T-cell (primary cell): ENCODE results near the gene INTS15. TPM values are rescaled to one million over a fixed set of nuclear protein-coding genes. Genes with fewer than 3 reads are reported as not detected.

Source experiments
- ATAC-seq, 4 experiments: fragments of 200-7000 bp in 3 of 4; fragments of 150-1000 bp in 1 of 4; cut with Tn5 transposase; replicated peaks in 1 of 4; 1 replicate in 3 of 4; 2 replicates in 1 of 4; pipeline ENCODE4 v1.10.0; 2021; ENCODE audit warnings: moderate library complexity in 3 of 4, mild to moderate bottlenecking in 2 of 4, moderate number of reproducible peaks in 1 of 4
- CTCF ChIA-PET, 2 donors: fragments of 300-600 bp; sonication (Branson Sonifier 250); formaldehyde crosslinking; loops; one replicate each; lab custom pipeline; 2022; ENCODE audit warnings: antibody characterized with exemption in 2 of 2; lab: Charles Lee
- POLR2A ChIA-PET, 2 donors: fragments of 300-600 bp; sonication (Branson Sonifier 250); formaldehyde crosslinking; loops; one replicate each; lab custom pipeline; 2022; ENCODE audit warnings: antibody characterized with exemption in 2 of 2; lab: Charles Lee
- DNase-seq, 35 experiments: peaks; one replicate each; pipeline versions ENCODE4 v3.0.0 to v3.0.0-alpha.2; 2013 to 2023
- H3K27ac ChIP-seq: one replicate; pipeline ENCODE4 v1.5.1; 2013; ENCODE audit warnings: low read length
- H3K27me3 ChIP-seq, 2 experiments: replicated peaks in 1 of 2; 1 replicate in 1 of 2; 2 replicates in 1 of 2; pipeline versions ENCODE4 v1.6.1 to v1.7.0; 2013; ENCODE audit warnings: low read length in 1 of 2, mixed read lengths in 1 of 2; ENCODE audit not compliant: control insufficient read depth in 2 of 2, insufficient read depth in 2 of 2; ENCODE audit errors: extremely low read depth in 1 of 2
- H3K36me3 ChIP-seq, 2 donors: 1 replicate in 1 of 2; 2 replicates in 1 of 2; pipeline versions ENCODE4 v1.6.1 to v1.7.0; 2013; ENCODE audit warnings: low read length in 1 of 2; ENCODE audit not compliant: control insufficient read depth in 2 of 2, insufficient read depth in 1 of 2; ENCODE audit errors: extremely low read depth in 1 of 2
- H3K4me1 ChIP-seq, 2 experiments: 1 replicate in 1 of 2; 2 replicates in 1 of 2; pipeline versions ENCODE4 v1.6.1 to v1.7.0; 2013; ENCODE audit warnings: low read length in 2 of 2, mixed read lengths in 1 of 2; ENCODE audit not compliant: insufficient read depth in 2 of 2, control insufficient read depth in 1 of 2; ENCODE audit errors: extremely low read depth in 1 of 2
- H3K4me3 ChIP-seq, 2 donors: 1 replicate in 1 of 2; 2 replicates in 1 of 2; pipeline versions ENCODE4 v1.5.1 to v1.7.0; 2013; ENCODE audit warnings: mild to moderate bottlenecking in 2 of 2, low read length in 1 of 2, moderate library complexity in 1 of 2; ENCODE audit not compliant: control insufficient read depth in 1 of 2; ENCODE audit errors: extremely low read depth in 1 of 2
- H3K9me3 ChIP-seq: 2 replicates; pipeline ENCODE4 v1.7.0; 2013
- H3K27ac Mint-ChIP-seq, 2 donors: one replicate each; pipeline ENCODE4 v1.8.0; 2020 to 2021; ENCODE audit warnings: mild to moderate bottlenecking in 2 of 2, mixed read lengths in 2 of 2
- H3K27me3 Mint-ChIP-seq, 2 donors: one replicate each; pipeline ENCODE4 v1.8.0; 2021 to 2022; ENCODE audit warnings: mixed read lengths in 2 of 2
- H3K36me3 Mint-ChIP-seq: one replicate; pipeline ENCODE4 v1.8.0; 2021; ENCODE audit warnings: mixed read lengths
- H3K4me1 Mint-ChIP-seq, 3 donors: one replicate each; pipeline ENCODE4 v1.8.0; 2020 to 2022; ENCODE audit warnings: mixed read lengths in 3 of 3, mild to moderate bottlenecking in 1 of 3
- H3K4me3 Mint-ChIP-seq, 3 donors: one replicate each; pipeline ENCODE4 v1.8.0; 2020 to 2022; ENCODE audit warnings: mild to moderate bottlenecking in 3 of 3, mixed read lengths in 3 of 3, moderate library complexity in 3 of 3
- H3K9me3 Mint-ChIP-seq, 3 donors: one replicate each; pipeline ENCODE4 v1.8.0; 2020 to 2022; ENCODE audit warnings: mixed read lengths in 3 of 3
- WGBS: methylation state at CpG from one replicate; pipeline ENCODE4 v1.1.5; 2013; ENCODE audit warnings: missing lambda C conversion rate; ENCODE audit not compliant: insufficient coverage; 5-methylcytosine and 5-hydroxymethylcytosine counted together
- total RNA-seq, 35 experiments: library from RNA in 6 of 35; stranded (reverse) in 6 of 35; fragments of 120-200 nt in 1 of 35; gene quantifications; one replicate each; pipeline versions ENCODE4 v1.2.1 to v1.2.4 and lab custom pipeline; 2013 to 2026

INTS15 gene
- total RNA-seq, 5 donors from 2014 or later (not counting 1 experiment from before 2014, with no cell fraction given): 48.3 to 65.9 (median 64.1) TPM

GRCh38 chr7:6616854-6617643 lies 27.2 kb downstream of the INTS15 start:
- Histone ChIP-seq H3K27ac (no peak overlapping the region), H3K4me1 (peaks cover 11 to 56% of the 10 kb centered on the region in 2 experiments), H3K27me3 (peaks cover 0 to 29% of the 10 kb centered on the region in 2 experiments), H3K4me3 (no peak overlapping the region), H3K36me3 (no peaks in the 10 kb centered on the region), H3K9me3 (no peaks in the 10 kb centered on the region)
- no peak for DNase-seq
- peak overlapping the region in 1 of 2 donors; percentile 37 for H3K27ac Mint-ChIP-seq
- no peak for ATAC-seq
- peaks cover 0 to 6% of the 10 kb centered on the region in 2 donors for H3K27me3 Mint-ChIP-seq
- H3K36me3 Mint-ChIP-seq: peaks cover 8% of the 10 kb centered on the region
- H3K9me3 Mint-ChIP-seq: no peaks in the 10 kb centered on the region
- WGBS: 96% methylated on average over 10 of the region's 20 CpGs
- ChIA-PET CTCF (no interaction called here), POLR2A (no interaction called here)
- H3K4me1 Mint-ChIP-seq: peaks cover 42 to 44% (median 42%) of the 10 kb centered on the region in 3 donors
- H3K4me3 Mint-ChIP-seq: peak overlapping the region; percentile 59 to 75 (median 70)

GRCh38 chr7:6618621-6619020 lies 28.8 kb downstream of the INTS15 start:
- DNase-seq (no peak), ATAC-seq (no peak)
- H3K27ac Mint-ChIP-seq: peak overlapping the region in 1 of 2 donors; percentile 16
- Histone ChIP-seq H3K27ac (no peak overlapping the region), H3K27me3 (peaks cover 0 to 22% of the 10 kb centered on the region in 2 experiments), H3K9me3 (no peaks in the 10 kb centered on the region), H3K4me3 (no peak overlapping the region), H3K4me1 (peaks cover 13 to 66% of the 10 kb centered on the region in 2 experiments), H3K36me3 (no peaks in the 10 kb centered on the region)
- peaks cover 0 to 6% of the 10 kb centered on the region in 2 donors for H3K27me3 Mint-ChIP-seq
- POLR2A ChIA-PET: no interaction called here
- no peak overlapping the region for H3K4me3 Mint-ChIP-seq
- CTCF ChIA-PET: no interaction called here
- H3K4me1 Mint-ChIP-seq: peaks cover 45 to 50% (median 48%) of the 10 kb centered on the region in 3 donors
- no CpG with 5 or more reads among the region's 4 CpGs for WGBS
- peaks cover 8% of the 10 kb centered on the region for H3K36me3 Mint-ChIP-seq
- H3K9me3 Mint-ChIP-seq: no peaks in the 10 kb centered on the region

GRCh38 chr7:6619961-6620360 lies 30.1 kb downstream of the INTS15 start:
- peak in 3 of 4 experiments; percentile 23 to 38 (median 34) for ATAC-seq
- DNase-seq: no peak
- Histone ChIP-seq H3K27me3 (peaks cover 0 to 10% of the 10 kb centered on the region in 2 experiments), H3K36me3 (no peaks in the 10 kb centered on the region), H3K9me3 (no peaks in the 10 kb centered on the region), H3K27ac (peak overlapping the region; percentile 14), H3K4me3 (no peak overlapping the region), H3K4me1 (peaks cover 17 to 67% of the 10 kb centered on the region in 2 experiments)
- no CpG with 5 or more reads among the region's 3 CpGs for WGBS
- Mint-ChIP-seq H3K4me3 (peak overlapping the region in 1 of 3 donors; percentile 59), H3K9me3 (no peaks in the 10 kb centered on the region), H3K4me1 (peaks cover 48 to 56% (median 56%) of the 10 kb centered on the region in 3 donors), H3K27me3 (peaks cover 0 to 2% of the 10 kb centered on the region in 2 donors), H3K36me3 (peaks cover 8% of the 10 kb centered on the region), H3K27ac (peak overlapping the region; percentile 1 to 89)
- ChIA-PET POLR2A (interaction anchor here in 1 of 2 donors (0.6 kb wide), 1 partner anchor 48 kb away, joined by 5 read pairs; no protein-coding TSS in a partner anchor), CTCF (interaction anchor here in 1 of 2 donors (0.5 kb wide), 1 partner anchor 18 kb away, joined by 3 read pairs; no protein-coding TSS in a partner anchor)

- peak in 2 of 35 experiments; percentile 10 to 32 for DNase-seq
- Histone ChIP-seq H3K27ac (peak overlapping the region; percentile 53), H3K9me3 (no peaks in the 10 kb centered on the region), H3K4me1 (peaks cover 12 to 63% of the 10 kb centered on the region in 2 experiments), H3K4me3 (no peak overlapping the region), H3K36me3 (no peaks in the 10 kb centered on the region), H3K27me3 (peaks cover 0 to under 1% of the 10 kb centered on the region in 2 experiments)
- POLR2A ChIA-PET: no interaction called here
- ATAC-seq: peak in 2 of 4 experiments; percentile 13 to 20
- peaks cover 8% of the 10 kb centered on the region for H3K36me3 Mint-ChIP-seq
- no peaks in the 10 kb centered on the region for H3K9me3 Mint-ChIP-seq
- peak overlapping the region; percentile 77 to 89 for H3K27ac Mint-ChIP-seq
- peaks cover 0 to 2% of the 10 kb centered on the region in 2 donors for H3K27me3 Mint-ChIP-seq
- peaks cover 48 to 58% (median 57%) of the 10 kb centered on the region in 3 donors for H3K4me1 Mint-ChIP-seq
- 53% methylated on average over 20 of the region's 20 CpGs for WGBS
- CTCF ChIA-PET: interaction anchor here in 1 of 2 donors (0.5 to 0.6 kb wide), 3 partner anchors 69 to 794 kb away, joined by 3 to 4 read pairs (median 3); no protein-coding TSS in a partner anchor
- H3K4me3 Mint-ChIP-seq: peak overlapping the region; percentile 59 to 63 (median 61)
Measured at GRCh38 chr7:6621195-6622133, 31.6 kb downstream of the INTS15 start.

- Histone ChIP-seq H3K4me3 (no peak overlapping the region), H3K36me3 (no peaks in the 10 kb centered on the region), H3K27ac (no peak overlapping the region), H3K4me1 (peaks cover 12 to 59% of the 10 kb centered on the region in 2 experiments), H3K9me3 (no peaks in the 10 kb centered on the region), H3K27me3 (no peaks in the 10 kb centered on the region)
- CTCF ChIA-PET: interaction anchor here in 1 of 2 donors (0.5 kb wide), 1 partner anchor 105 kb away, joined by 4 read pairs; no protein-coding TSS in a partner anchor
- DNase-seq: no peak
- no peak overlapping the region for H3K4me3 Mint-ChIP-seq
- WGBS: 98% methylated on average over 64 of the region's 67 CpGs
- POLR2A ChIA-PET: no interaction called here
- ATAC-seq: no peak
- no peaks in the 10 kb centered on the region for H3K27me3 Mint-ChIP-seq
- H3K4me1 Mint-ChIP-seq: peaks cover 48 to 56% (median 54%) of the 10 kb centered on the region in 3 donors
- no peaks in the 10 kb centered on the region for H3K9me3 Mint-ChIP-seq
- no peak overlapping the region for H3K27ac Mint-ChIP-seq
- peaks cover 8% of the 10 kb centered on the region for H3K36me3 Mint-ChIP-seq
Measured at GRCh38 chr7:6622134-6622710, 32.4 kb downstream of the INTS15 start.
